Measurements from ENCODE around the gene EIPR1.

The EIPR1 gene

DNA sequence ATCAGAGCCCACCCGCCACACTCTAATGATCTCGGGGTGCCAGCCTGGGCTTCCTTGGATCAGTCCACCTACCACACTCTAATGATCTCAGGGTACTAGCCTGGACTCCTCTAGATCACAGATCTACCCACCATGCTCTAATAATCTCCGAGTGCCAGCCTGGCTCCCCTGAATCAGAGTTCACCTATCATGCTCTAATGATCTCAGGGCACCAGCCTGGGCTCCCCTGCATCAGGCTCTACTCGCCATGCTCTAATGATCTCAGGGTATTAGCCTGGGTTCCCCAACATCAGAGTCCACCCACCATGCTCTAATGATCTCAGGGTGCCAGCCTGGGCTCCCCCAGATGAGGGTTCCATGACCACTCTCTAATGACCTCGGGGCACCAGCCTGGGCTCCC, 48.1 kb downstream of the EIPR1 start:
- Histone ChIP-seq H4K91ac (ENCODE audit: low read depth, low read length) (no peak overlapping the region), H2BK120ac (ENCODE audit: insufficient read depth, low read length, poor library complexity) (no peak overlapping the region), H3K9me3 (ENCODE audit: insufficient read depth, low read depth, low read length) (peaks cover 13% of the 10 kb centered on the region), H3K36me3 (ENCODE audit: control insufficient read depth in 1 of 2, insufficient read depth in 2 of 2, low read length in 2 of 2) (peaks cover 11 to 18% of the 10 kb centered on the region in 2 experiments), H3K79me1 (ENCODE audit: low read length) (no peaks in the 10 kb centered on the region), H3K4me3 (ENCODE audit: low read depth, low read length) (no peak overlapping the region), H2AK5ac (ENCODE audit: low read length) (no peak overlapping the region), H3K27ac (ENCODE audit: low read depth, low read length) (no peak overlapping the region), H3K9ac (ENCODE audit: low read length) (no peak overlapping the region), H4K8ac (ENCODE audit: low read depth, low read length) (no peak overlapping the region), H3K4me2 (ENCODE audit: low read length) (no peak overlapping the region), H3K14ac (ENCODE audit: low read length) (no peak overlapping the region), H2BK5ac (ENCODE audit: low read depth, low read length, poor library complexity) (no peak overlapping the region), H3K79me2 (ENCODE audit: control insufficient read depth, insufficient read depth, low read length, poor library complexity) (no peaks in the 10 kb centered on the region), H4K12ac (ENCODE audit: low read depth, low read length) (no peak overlapping the region), H2BK12ac (ENCODE audit: low read length) (no peak overlapping the region), H3K18ac (ENCODE audit: low read length) (no peak overlapping the region), H3K4me1 (ENCODE audit: control insufficient read depth in 1 of 2, insufficient read depth in 2 of 2, low read length in 2 of 2) (peaks cover 0 to 4% of the 10 kb centered on the region in 2 experiments), H2AFZ (ENCODE audit: insufficient read depth, low read length, poor library complexity) (no peak overlapping the region), H3K23ac (ENCODE audit: low read length) (no peak overlapping the region), H3K27me3 (ENCODE audit: insufficient read depth, low read length) (no peaks in the 10 kb centered on the region), H3K4ac (ENCODE audit: low read depth, low read length) (no peak overlapping the region)
- no peak for DNase-seq
- no CpG with 5 or more reads among the region's 5 CpGs for WGBS (ENCODE audit: extremely low coverage, insufficient coverage, insufficient read length)

DNA sequence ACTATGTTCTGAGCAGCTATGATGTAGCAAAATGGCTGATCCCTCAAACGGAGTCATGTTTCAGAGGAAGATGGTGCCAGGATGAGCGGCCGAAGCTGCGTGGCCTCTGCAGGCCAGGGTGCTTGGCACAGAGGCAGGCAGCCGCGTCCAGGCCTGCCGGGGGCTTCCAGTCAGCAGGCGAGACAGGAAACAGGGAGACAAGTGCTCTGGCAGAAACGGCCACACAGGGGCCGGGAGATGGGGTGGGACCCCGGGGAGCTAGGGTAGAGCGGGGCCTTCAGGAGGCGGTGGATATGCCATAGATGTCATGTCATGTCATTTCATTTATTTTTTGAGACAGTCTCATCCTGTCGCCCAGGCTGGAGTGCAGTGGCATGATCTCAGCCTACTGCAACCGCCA, 50.7 kb downstream of the EIPR1 start:
- Histone ChIP-seq H4K8ac (ENCODE audit: low read depth, low read length) (no peak overlapping the region), H3K4me1 (ENCODE audit: control insufficient read depth in 1 of 2, insufficient read depth in 2 of 2, low read length in 2 of 2) (peaks cover 0 to 4% of the 10 kb centered on the region in 2 experiments), H4K12ac (ENCODE audit: low read depth, low read length) (no peak overlapping the region), H3K79me1 (ENCODE audit: low read length) (no peaks in the 10 kb centered on the region), H3K4me3 (ENCODE audit: low read depth, low read length) (no peak overlapping the region), H3K27ac (ENCODE audit: low read depth, low read length) (no peak overlapping the region), H3K23ac (ENCODE audit: low read length) (no peak overlapping the region), H3K4me2 (ENCODE audit: low read length) (no peak overlapping the region), H2BK5ac (ENCODE audit: low read depth, low read length, poor library complexity) (no peak overlapping the region), H2BK120ac (ENCODE audit: insufficient read depth, low read length, poor library complexity) (no peak overlapping the region), H3K27me3 (ENCODE audit: insufficient read depth, low read length) (no peaks in the 10 kb centered on the region), H3K4ac (ENCODE audit: low read depth, low read length) (no peak overlapping the region), H3K9ac (ENCODE audit: low read length) (no peak overlapping the region), H3K79me2 (ENCODE audit: control insufficient read depth, insufficient read depth, low read length, poor library complexity) (no peaks in the 10 kb centered on the region), H3K36me3 (ENCODE audit: control insufficient read depth in 1 of 2, insufficient read depth in 2 of 2, low read length in 2 of 2) (peaks cover 10 to 15% of the 10 kb centered on the region in 2 experiments), H2BK12ac (ENCODE audit: low read length) (no peak overlapping the region), H2AK5ac (ENCODE audit: low read length) (no peak overlapping the region), H3K18ac (ENCODE audit: low read length) (no peak overlapping the region), H3K9me3 (ENCODE audit: insufficient read depth, low read depth, low read length) (peaks cover 9% of the 10 kb centered on the region), H4K91ac (ENCODE audit: low read depth, low read length) (no peak overlapping the region), H3K14ac (ENCODE audit: low read length) (no peak overlapping the region), H2AFZ (ENCODE audit: insufficient read depth, low read length, poor library complexity) (no peak overlapping the region)
- no CpG with 5 or more reads among the region's 15 CpGs for WGBS (ENCODE audit: extremely low coverage, insufficient coverage, insufficient read length)
- DNase-seq = no peak

DNA sequence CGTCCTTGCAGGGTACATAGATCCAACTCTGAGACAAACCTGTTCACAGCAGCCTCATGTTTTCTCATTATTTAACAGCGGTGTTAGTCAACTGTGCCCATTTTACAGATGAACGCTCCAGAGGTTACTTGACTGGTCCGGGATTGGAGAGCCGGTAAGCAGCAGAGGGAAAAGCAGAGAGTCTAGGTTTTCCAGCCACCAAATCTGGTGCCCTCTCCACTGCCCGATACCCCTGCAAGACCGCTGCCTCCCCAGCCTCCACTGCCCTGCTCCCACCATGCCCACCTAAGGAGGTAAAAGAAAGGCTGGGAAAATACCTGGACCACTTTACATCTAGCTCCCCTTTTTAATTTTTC, 51.5 kb downstream of the EIPR1 start:
- no peak overlapping the region for H3K18ac ChIP-seq (ENCODE audit: low read length)
- no CpG with 5 or more reads among the region's 7 CpGs for WGBS (ENCODE audit: extremely low coverage, insufficient coverage, insufficient read length)

DNA sequence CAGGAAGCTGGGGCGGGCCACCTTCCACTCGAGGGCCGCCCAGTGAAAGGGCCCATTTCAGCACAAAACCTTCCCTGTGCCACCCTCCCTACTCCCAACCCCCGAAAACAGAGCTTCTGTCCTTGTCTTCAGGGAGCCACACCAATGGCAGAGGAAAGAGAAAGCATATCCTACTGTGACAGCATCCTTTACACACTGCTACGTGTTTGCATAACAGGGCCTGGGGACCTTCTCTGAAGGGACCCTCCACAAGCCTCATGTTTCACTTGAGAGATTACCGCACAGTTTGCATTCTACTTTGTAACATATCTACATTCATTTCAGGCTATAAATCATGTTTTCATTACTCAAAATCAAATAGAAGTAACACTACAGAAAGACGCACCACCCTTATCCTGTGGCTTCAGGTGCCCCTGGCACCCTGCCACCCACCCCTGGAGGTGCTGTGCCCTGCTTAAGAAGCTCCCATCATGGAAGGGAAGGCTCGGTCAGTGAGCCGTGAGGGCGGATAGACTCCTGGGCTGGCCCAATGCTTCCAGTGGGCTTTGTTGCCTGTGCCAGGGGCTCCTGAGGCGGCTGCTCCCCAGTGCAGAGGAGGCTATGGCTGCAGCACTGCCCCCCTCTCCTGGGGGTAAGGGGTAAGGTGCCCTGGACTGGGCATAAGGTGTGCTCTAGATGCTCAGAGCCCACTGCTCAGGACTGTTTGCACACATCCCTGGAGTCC, 52.0 kb downstream of the EIPR1 start:
- no peak for DNase-seq
- H3K79me1 ChIP-seq (ENCODE audit: low read length) = no peaks in the 10 kb centered on the region
- H3K4ac ChIP-seq (ENCODE audit: low read depth, low read length) = no peak overlapping the region
- no peak overlapping the region for H3K4me2 ChIP-seq (ENCODE audit: low read length)
- H3K79me2 ChIP-seq (ENCODE audit: control insufficient read depth, insufficient read depth, low read length, poor library complexity) = no peaks in the 10 kb centered on the region
- no peak overlapping the region for H2AK5ac ChIP-seq (ENCODE audit: low read length)
- H4K8ac ChIP-seq (ENCODE audit: low read depth, low read length) = no peak overlapping the region
- no peak overlapping the region for H3K9ac ChIP-seq (ENCODE audit: low read length)
- no peak overlapping the region for H3K18ac ChIP-seq (ENCODE audit: low read length)
- H4K91ac ChIP-seq (ENCODE audit: low read depth, low read length) = no peak overlapping the region
- no peaks in the 10 kb centered on the region for H3K27me3 ChIP-seq (ENCODE audit: insufficient read depth, low read length)
- no peak overlapping the region for H3K14ac ChIP-seq (ENCODE audit: low read length)
- no CpG with 5 or more reads among the region's 11 CpGs for WGBS (ENCODE audit: extremely low coverage, insufficient coverage, insufficient read length)
- no peak overlapping the region for H4K12ac ChIP-seq (ENCODE audit: low read depth, low read length)
- no peak overlapping the region for H2BK120ac ChIP-seq (ENCODE audit: insufficient read depth, low read length, poor library complexity)
- H2AFZ ChIP-seq (ENCODE audit: insufficient read depth, low read length, poor library complexity) = no peak overlapping the region
- H3K36me3 ChIP-seq (ENCODE audit: control insufficient read depth in 1 of 2, insufficient read depth in 2 of 2, low read length in 2 of 2) = peaks cover 5 to 10% of the 10 kb centered on the region in 2 experiments
- no peak overlapping the region for H2BK12ac ChIP-seq (ENCODE audit: low read length)
- H3K9me3 ChIP-seq (ENCODE audit: insufficient read depth, low read depth, low read length) = peaks cover 4% of the 10 kb centered on the region
- H3K4me1 ChIP-seq (ENCODE audit: control insufficient read depth in 1 of 2, insufficient read depth in 2 of 2, low read length in 2 of 2) = peaks cover 0 to 4% of the 10 kb centered on the region in 2 experiments
- no peak overlapping the region for H3K23ac ChIP-seq (ENCODE audit: low read length)
- H3K4me3 ChIP-seq (ENCODE audit: low read depth, low read length) = no peak overlapping the region
- no peak overlapping the region for H2BK5ac ChIP-seq (ENCODE audit: low read depth, low read length, poor library complexity)
- H3K27ac ChIP-seq (ENCODE audit: low read depth, low read length) = no peak overlapping the region

More for the DNA sequence above, 51.5 kb downstream of the EIPR1 start:
- Histone ChIP-seq H2AFZ (ENCODE audit: insufficient read depth, low read length, poor library complexity) (no peak overlapping the region), H3K4ac (ENCODE audit: low read depth, low read length) (no peak overlapping the region), H3K27ac (ENCODE audit: low read depth, low read length) (no peak overlapping the region), H4K8ac (ENCODE audit: low read depth, low read length) (no peak overlapping the region), H3K4me1 (ENCODE audit: control insufficient read depth in 1 of 2, insufficient read depth in 2 of 2, low read length in 2 of 2) (peaks cover 0 to 4% of the 10 kb centered on the region in 2 experiments), H3K23ac (ENCODE audit: low read length) (no peak overlapping the region), H3K79me2 (ENCODE audit: control insufficient read depth, insufficient read depth, low read length, poor library complexity) (no peaks in the 10 kb centered on the region), H4K91ac (ENCODE audit: low read depth, low read length) (no peak overlapping the region), H3K4me3 (ENCODE audit: low read depth, low read length) (no peak overlapping the region), H3K4me2 (ENCODE audit: low read length) (no peak overlapping the region), H3K9me3 (ENCODE audit: insufficient read depth, low read depth, low read length) (peaks cover 9% of the 10 kb centered on the region), H3K36me3 (ENCODE audit: control insufficient read depth in 1 of 2, insufficient read depth in 2 of 2, low read length in 2 of 2) (peaks cover 10 to 15% of the 10 kb centered on the region in 2 experiments), H3K27me3 (ENCODE audit: insufficient read depth, low read length) (no peaks in the 10 kb centered on the region), H3K14ac (ENCODE audit: low read length) (no peak overlapping the region), H3K9ac (ENCODE audit: low read length) (no peak overlapping the region), H4K12ac (ENCODE audit: low read depth, low read length) (no peak overlapping the region), H2AK5ac (ENCODE audit: low read length) (no peak overlapping the region), H2BK12ac (ENCODE audit: low read length) (no peak overlapping the region), H2BK120ac (ENCODE audit: insufficient read depth, low read length, poor library complexity) (no peak overlapping the region), H2BK5ac (ENCODE audit: low read depth, low read length, poor library complexity) (no peak overlapping the region), H3K79me1 (ENCODE audit: low read length) (no peaks in the 10 kb centered on the region)
- no peak for DNase-seq
